DMS153 treated with DMSO at 0.1 percent for 48 hours (cell line): Measurements from ENCODE around the gene A1CF.
"Not testable (repeated sequence)": the region's sequence is repeated elsewhere in the genome, so short reads cannot be mapped to it uniquely, and the experiment has no call there.

Source experiments
- DNase-seq: peaks from one replicate; lab custom pipeline; 2025; ENCODE audit not compliant: unreplicated experiment; lab: John Stamatoyannopoulos, UW

A1CF gene

GRCh38 chr10:50885097-50885859, at the start of gene A1CF:
Gene A1CF (minus strand): TSS chr10:50885627. CDS start chr10:50859940, 25,687 bp downstream.
- no peak for DNase-seq

- DNase-seq: no peak
Observed at GRCh38 chr10:50931948-50932431, 46.6 kb upstream of the A1CF start.

GRCh38 chr10:50929670-50930069, 44.2 kb upstream of the A1CF start:
- DNase-seq: no peak

GRCh38 chr10:50928190-50928552, 42.7 kb upstream of the A1CF start:
- no peak for DNase-seq

GRCh38 chr10:50927522-50928189, 42.2 kb upstream of the A1CF start:
- no peak for DNase-seq

- not testable (repeated sequence) for DNase-seq
Observed at GRCh38 chr10:50923471-50923870, 38.0 kb upstream of the A1CF start.

- DNase-seq: no peak
Observed at GRCh38 chr10:50919010-50919409, 33.6 kb upstream of the A1CF start.

GRCh38 chr10:50918529-50918928, 33.1 kb upstream of the A1CF start:
- no peak for DNase-seq

GRCh38 chr10:50917486-50917885, 32.1 kb upstream of the A1CF start:
- DNase-seq: no peak

- no peak for DNase-seq
Observed at GRCh38 chr10:50909334-50910014, 24.0 kb upstream of the A1CF start.

- no peak for DNase-seq
Observed at GRCh38 chr10:50908366-50908765, 22.9 kb upstream of the A1CF start.

GRCh38 chr10:50905797-50906196, 20.4 kb upstream of the A1CF start:
- not testable (repeated sequence) for DNase-seq

GRCh38 chr10:50896721-50897120, 11.3 kb upstream of the A1CF start:
- no peak for DNase-seq

GRCh38 chr10:50894312-50894711, 8.9 kb upstream of the A1CF start:
- DNase-seq: no peak

- DNase-seq: no peak
Observed at GRCh38 chr10:50892467-50892866, 7.0 kb upstream of the A1CF start.

- DNase-seq: no peak
Observed at GRCh38 chr10:50884302-50884701, 1.1 kb downstream of the A1CF start.

GRCh38 chr10:50883629-50884028, 1.8 kb downstream of the A1CF start:
- no peak for DNase-seq

- DNase-seq: no peak
Observed at GRCh38 chr10:50882540-50882983, 2.9 kb downstream of the A1CF start.

- not testable (repeated sequence) for DNase-seq
Observed at GRCh38 chr10:50881046-50881445, 4.4 kb downstream of the A1CF start.

- no peak for DNase-seq
Observed at GRCh38 chr10:50876429-50876828, 9.0 kb downstream of the A1CF start.

- DNase-seq: peak; percentile 64
Observed at GRCh38 chr10:50874723-50875122, 10.7 kb downstream of the A1CF start.

- DNase-seq: no peak
Observed at GRCh38 chr10:50866317-50866716, 19.1 kb downstream of the A1CF start.
